B cell (primary cell): ENCODE measurements around the gene SLC10A2. TPM values are rescaled to one million over a fixed set of nuclear protein-coding genes. Genes with fewer than 3 reads are reported as not detected.

Experiments
- ATAC-seq: fragments of 200-7000 bp; cut with Tn5 transposase; one replicate; pipeline ENCODE4 v1.10.0; 2021; ENCODE audit warnings: low read depth, mild to moderate bottlenecking, moderate number of reproducible peaks, moderate library complexity
- CTCF ChIA-PET: fragments of 350-600 bp; sonication (Branson Sonifier 250); formaldehyde crosslinking; loops from one replicate; lab custom pipeline; 2021; ENCODE audit warnings: antibody characterized with exemption, inconsistent platforms; lab: Charles Lee
- POLR2A ChIA-PET: fragments of 350-600 bp; sonication (Branson Sonifier 250); formaldehyde crosslinking; loops from one replicate; lab custom pipeline; 2021; ENCODE audit warnings: antibody characterized with exemption; lab: Charles Lee
- DNase-seq: peaks from one replicate; pipeline ENCODE4 v3.0.0; 2013
- H2AFZ ChIP-seq: 2 replicates; pipeline ENCODE4 v1.6.1; 2012; ENCODE audit warnings: mild to moderate bottlenecking, low read depth, low read length; ENCODE audit not compliant: insufficient read depth, poor library complexity, severe bottlenecking
- H3K27ac ChIP-seq, 2 donors: 1 replicate in 1 of 2; 2 replicates in 1 of 2; pipeline ENCODE4 v1.5.1; 2012 to 2013; ENCODE audit warnings: low read length in 2 of 2, mild to moderate bottlenecking in 2 of 2, moderate library complexity in 1 of 2
- H3K27me3 ChIP-seq, 4 experiments: fragments of 200-600 bp in 1 of 4; sonication (generic) in 1 of 4; replicated peaks in 1 of 4; 1 replicate in 2 of 4; 2 replicates in 2 of 4; pipeline versions ENCODE4 v1.6.1 to v1.7.0; 2013 to 2016; ENCODE audit warnings: low read length in 3 of 4, mild to moderate bottlenecking in 2 of 4, mixed read lengths in 1 of 4, moderate library complexity in 1 of 4; ENCODE audit not compliant: insufficient read depth in 4 of 4, control insufficient read depth in 3 of 4; ENCODE audit errors: control extremely low read depth in 1 of 4
- H3K36me3 ChIP-seq, 2 experiments: replicated peaks in 1 of 2; 1 replicate in 1 of 2; 2 replicates in 1 of 2; pipeline versions ENCODE4 v1.6.1 to v1.7.1; 2013; ENCODE audit warnings: low read length in 1 of 2; ENCODE audit not compliant: insufficient read depth in 2 of 2, control insufficient read depth in 1 of 2; ENCODE audit errors: control extremely low read depth in 1 of 2, extremely low read depth in 1 of 2
- H3K4me1 ChIP-seq, 2 donors: fragments of 200-600 bp in 1 of 2; sonication (generic) in 1 of 2; 1 replicate in 1 of 2; 2 replicates in 1 of 2; pipeline versions ENCODE4 v1.5.1 to v1.6.1; 2013 to 2017; ENCODE audit warnings: low read length in 2 of 2; ENCODE audit not compliant: control insufficient read depth in 2 of 2, insufficient read depth in 2 of 2
- H3K4me2 ChIP-seq: replicated peaks from 2 replicates; pipeline ENCODE3; 2012; ENCODE audit warnings: mild to moderate bottlenecking, low read depth, low read length; ENCODE audit not compliant: poor library complexity, severe bottlenecking
- H3K4me3 ChIP-seq, 5 experiments: fragments of 200-600 bp in 1 of 5; sonication (generic) in 1 of 5; 1 replicate in 3 of 5; 2 replicates in 2 of 5; pipeline versions ENCODE4 v1.5.1 to v1.7.0; 2011 to 2016; ENCODE audit warnings: low read length in 4 of 5, mild to moderate bottlenecking in 4 of 5, low read depth in 2 of 5, control low read depth in 1 of 5, moderate library complexity in 1 of 5; ENCODE audit not compliant: insufficient read depth in 1 of 5; ENCODE audit errors: control extremely low read depth in 1 of 5, extremely low read depth in 1 of 5
- H3K79me2 ChIP-seq: fragments of 200-600 bp; sonication (generic); one replicate; pipeline ENCODE4 v1.6.0; 2016; ENCODE audit warnings: low read length; ENCODE audit not compliant: control insufficient read depth, insufficient read depth
- H3K9ac ChIP-seq: fragments of 200-600 bp; sonication (generic); 2 replicates; pipeline ENCODE4 v1.6.1; 2017; ENCODE audit warnings: mild to moderate bottlenecking, low read length, moderate library complexity
- H3K9me3 ChIP-seq, 3 donors: one replicate each; pipeline versions ENCODE4 v1.6.1 to v1.7.1; 2013; ENCODE audit warnings: low read length in 2 of 3; ENCODE audit not compliant: control insufficient read depth in 2 of 3, insufficient read depth in 1 of 3; ENCODE audit errors: control extremely low read depth in 1 of 3
- H4K20me1 ChIP-seq: 2 replicates; pipeline ENCODE4 v1.6.0; 2012; ENCODE audit warnings: mild to moderate bottlenecking, low read length; ENCODE audit not compliant: insufficient read depth, control insufficient read depth, poor library complexity, severe bottlenecking
- H3K27ac Mint-ChIP-seq: one replicate; pipeline ENCODE4 v1.8.0; 2021; ENCODE audit warnings: mixed read lengths
- H3K27me3 Mint-ChIP-seq: one replicate; pipeline ENCODE4 v1.8.0; 2021; ENCODE audit warnings: mixed read lengths
- H3K4me1 Mint-ChIP-seq: one replicate; pipeline ENCODE4 v1.8.0; 2021; ENCODE audit warnings: mixed read lengths
- H3K4me3 Mint-ChIP-seq: one replicate; pipeline ENCODE4 v1.8.0; 2021; ENCODE audit warnings: mixed read lengths
- H3K9me3 Mint-ChIP-seq: one replicate; pipeline ENCODE4 v1.8.0; 2022; ENCODE audit warnings: mixed read lengths; ENCODE audit not compliant: insufficient read depth
- CTCF ChIP-seq: fragments of 200-600 bp; IDR thresholded peaks from one replicate; pipeline ENCODE4 v1.8.0; 2022; ENCODE audit warnings: antibody characterized with exemption, mild to moderate bottlenecking
- EZH2 ChIP-seq: IDR thresholded peaks from 2 replicates; pipeline ENCODE4 v1.6.1; 2012; ENCODE audit warnings: borderline replicate concordance, low read depth, mild to moderate bottlenecking, moderate library complexity, low read length; ENCODE audit not compliant: insufficient read depth, poor library complexity, severe bottlenecking
- WGBS: methylation state at CpG from one replicate; pipeline ENCODE4 v1.1.5; 2013; ENCODE audit warnings: missing lambda C conversion rate; ENCODE audit not compliant: insufficient coverage; 5-methylcytosine and 5-hydroxymethylcytosine counted together
- intact Hi-C: fragments of 100-400 bp; cut with micrococcal nuclease; formaldehyde crosslinking; loops from one replicate; pipeline ENCODE4 v1.10.0; 2022
- polyA plus RNA-seq: library from polyadenylated mRNA; depleted of rRNA; stranded (reverse); fragments of >200 nt; gene quantifications from 2 replicates; pipeline ENCODE4 v1.2.3, GENCODE V29; 2012
- total RNA-seq, 2 donors: library from RNA; stranded (reverse); fragments of 120-200 nt in 1 of 2; gene quantifications; 1 replicate in 1 of 2; 2 replicates in 1 of 2; pipeline versions ENCODE4 v1.2.3 to v1.2.4, GENCODE V29; 2013 to 2022

Gene SLC10A2
- total and polyA plus RNA-seq, 2 donors (not counting 1 experiment from before 2014, with no cell fraction given) = not detected

DNA sequence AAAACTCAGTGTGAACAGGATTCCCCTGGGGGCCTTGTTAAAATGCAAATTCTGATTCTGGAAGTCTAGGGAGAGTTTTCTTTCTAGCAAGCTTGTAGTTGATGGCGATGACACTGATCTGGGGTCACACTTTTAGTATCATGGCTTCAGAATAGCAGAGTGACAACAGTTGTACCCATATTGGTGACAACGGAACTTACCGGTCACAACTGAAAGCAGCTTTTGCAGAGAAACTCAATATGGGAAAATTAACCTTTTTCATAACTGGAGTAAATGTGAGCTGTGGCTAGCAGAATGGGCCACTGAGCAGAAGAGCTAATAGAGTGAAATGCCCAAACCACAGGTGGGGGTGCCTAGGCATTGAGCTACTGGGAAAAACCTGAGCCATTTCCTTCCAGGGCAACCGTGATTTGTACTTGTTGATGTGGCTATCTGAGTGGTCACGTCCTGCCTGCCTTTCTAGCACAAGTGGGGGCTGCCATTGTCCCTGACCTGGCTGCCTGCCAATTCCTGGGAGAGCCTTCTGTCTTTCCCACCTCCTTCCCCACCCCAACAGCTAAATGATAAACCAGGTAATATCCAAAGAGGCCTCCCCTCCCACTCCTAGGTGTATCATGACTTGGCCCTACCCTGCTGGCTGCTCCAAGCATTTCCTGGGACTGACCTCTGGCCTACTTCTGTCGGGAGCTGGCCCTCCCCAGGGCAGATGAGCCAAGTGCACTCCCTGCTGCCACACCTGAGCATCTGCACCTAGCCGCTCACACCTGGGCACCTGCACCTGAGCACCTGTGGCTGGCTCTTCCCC lies 1.7 kb upstream of the SLC10A2 start:
- intact Hi-C loops = no loop called here
- Mint-ChIP-seq H3K27ac (no peak overlapping the region), H3K27me3 (no peaks in the 10 kb centered on the region), H3K4me1 (peaks cover 10% of the 10 kb centered on the region), H3K9me3 (no peaks in the 10 kb centered on the region), H3K4me3 (no peak overlapping the region)
- no peaks in the 10 kb centered on the region for H3K27me3 ChIP-seq
- CTCF ChIA-PET = no interaction called here
- POLR2A ChIA-PET = no interaction called here
- H3K79me2 ChIP-seq = no peaks in the 10 kb centered on the region
- H3K9me3 ChIP-seq = no peaks in the 10 kb centered on the region
- ATAC-seq (no peak), DNase-seq (peak; percentile 3)
- H3K27ac ChIP-seq = no peak overlapping the region
- no peak overlapping the region for H3K4me3 ChIP-seq
- no peak overlapping the region for H3K9ac ChIP-seq
- H2AFZ ChIP-seq = no peak overlapping the region
- H4K20me1 ChIP-seq = no peaks in the 10 kb centered on the region
- WGBS = 83% methylated on average over 7 of the region's 7 CpGs
- H3K36me3 ChIP-seq = no peaks in the 10 kb centered on the region
- TF ChIP-seq CTCF (no peak), EZH2 (no peak)
- peaks cover 4 to 14% of the 10 kb centered on the region in 2 donors for H3K4me1 ChIP-seq
- H3K4me2 ChIP-seq = no peak overlapping the region

- H3K36me3 ChIP-seq = no peaks in the 10 kb centered on the region
- no peak overlapping the region for H3K27ac ChIP-seq
- 79% methylated on average over 2 of the region's 3 CpGs for WGBS
- DNase-seq (no peak), ATAC-seq (no peak)
- Mint-ChIP-seq H3K4me1 (peaks cover 10% of the 10 kb centered on the region), H3K27ac (no peak overlapping the region), H3K27me3 (no peaks in the 10 kb centered on the region), H3K4me3 (no peak overlapping the region), H3K9me3 (no peaks in the 10 kb centered on the region)
- no peaks in the 10 kb centered on the region for H3K27me3 ChIP-seq
- H3K4me2 ChIP-seq = no peak overlapping the region
- POLR2A ChIA-PET = no interaction called here
- no peaks in the 10 kb centered on the region for H3K79me2 ChIP-seq
- no peaks in the 10 kb centered on the region for H3K9me3 ChIP-seq
- CTCF ChIA-PET = no interaction called here
- H3K4me1 ChIP-seq = peaks cover 4 to 14% of the 10 kb centered on the region in 2 donors
- no peaks in the 10 kb centered on the region for H4K20me1 ChIP-seq
- intact Hi-C loops = no loop called here
- no peak overlapping the region for H3K4me3 ChIP-seq
- no peak for TF ChIP-seq EZH2
- no peak for TF ChIP-seq CTCF
- H2AFZ ChIP-seq = no peak overlapping the region
- no peak overlapping the region for H3K9ac ChIP-seq
These were observed 646 bp upstream of the SLC10A2 start for GRCh38 chr13:103066781-103067345.
